Activated effector memory CD4-positive, alpha-beta T cell treated with Interleukin-2 at 50 U/mL for 16 hours (primary cell): ENCODE data around the gene PRODH2.
"Not testable (repeated sequence)": the region's sequence is repeated elsewhere in the genome, so short reads cannot be mapped to it uniquely, and the experiment has no call there.

Source experiments
- DNase-seq: peaks from one replicate; pipeline ENCODE4 v3.0.0-alpha.2; 2020

The PRODH2 gene

GRCh38 chr19:35777961-35778360, 34.7 kb downstream of the PRODH2 start:
- DNase-seq, result no peak

- DNase-seq, result no peak
Measured at GRCh38 chr19:35777086-35777841, 35.4 kb downstream of the PRODH2 start.

- no peak for DNase-seq
Measured at GRCh38 chr19:35776102-35776788, 36.4 kb downstream of the PRODH2 start.

GRCh38 chr19:35775298-35776101, 37.1 kb downstream of the PRODH2 start, which contains the start of gene ARHGAP33:
Gene ARHGAP33 (plus strand): TSS chr19:35775564. CDS start chr19:35775659, 95 bp downstream.
- peak; percentile 97 for DNase-seq

GRCh38 chr19:35775046-35775297, 37.7 kb downstream of the PRODH2 start:
- no peak for DNase-seq

- no peak for DNase-seq
Measured at GRCh38 chr19:35774274-35775045, 38.2 kb downstream of the PRODH2 start.

GRCh38 chr19:35773020-35773806, 39.4 kb downstream of the PRODH2 start:
- no peak for DNase-seq

- DNase-seq, result not testable (repeated sequence)
Measured at GRCh38 chr19:35772362-35772761, 40.3 kb downstream of the PRODH2 start.

GRCh38 chr19:35768082-35768421, 44.6 kb downstream of the PRODH2 start:
- no peak for DNase-seq

- no peak for DNase-seq
Measured at GRCh38 chr19:35767288-35768081, 45.2 kb downstream of the PRODH2 start.

GRCh38 chr19:35766571-35767104, 46.0 kb downstream of the PRODH2 start:
- no peak for DNase-seq

GRCh38 chr19:35764432-35765315, 48.0 kb downstream of the PRODH2 start:
- DNase-seq, result no peak

GRCh38 chr19:35760711-35761349, 51.8 kb downstream of the PRODH2 start:
- no peak for DNase-seq

GRCh38 chr19:35759697-35760096, 52.9 kb downstream of the PRODH2 start:
- no peak for DNase-seq

- peak; percentile 97 for DNase-seq
Measured at GRCh38 chr19:35757749-35758608, 54.7 kb downstream of the PRODH2 start, which contains the start of gene PROSER3. Gene PROSER3 (plus strand): TSS chr19:35758176. CDS start chr19:35758216, 40 bp downstream.

GRCh38 chr19:35757231-35757748, 55.4 kb downstream of the PRODH2 start:
- DNase-seq, result no peak

GRCh38 chr19:35756377-35757230, 56.0 kb downstream of the PRODH2 start, which contains the start of gene HSPB6:
Gene HSPB6 (minus strand): TSS chr19:35757029. CDS start chr19:35757008, 21 bp downstream.
- no peak for DNase-seq
